Activated CD4-positive, alpha-beta T cell treated with anti-CD3 and anti-CD28 coated beads, Interleukin-2, amount 10 ng/mL, durations not matched to agents 24 days and 14 days (primary cell): ENCODE data around the gene NRXN3. TPM values are rescaled to one million over a fixed set of nuclear protein-coding genes. Genes with fewer than 3 reads are reported as not detected.

Source experiments
- DNase-seq: peaks from one replicate; pipeline ENCODE4 v3.0.0; 2022
- H3K27ac Mint-ChIP-seq: one replicate; pipeline ENCODE4 v1.8.0; 2022; ENCODE audit warnings: mild to moderate bottlenecking, mixed read lengths
- H3K27me3 Mint-ChIP-seq: one replicate; pipeline ENCODE4 v1.8.0; 2022; ENCODE audit warnings: mixed read lengths
- H3K36me3 Mint-ChIP-seq: one replicate; pipeline ENCODE4 v1.8.0; 2022; ENCODE audit warnings: low read depth, mild to moderate bottlenecking, mixed read lengths
- H3K4me1 Mint-ChIP-seq: one replicate; pipeline ENCODE4 v1.8.0; 2021; ENCODE audit warnings: mixed read lengths
- H3K4me3 Mint-ChIP-seq: one replicate; pipeline ENCODE4 v1.8.0; 2022; ENCODE audit warnings: mild to moderate bottlenecking, moderate library complexity, mixed read lengths
- H3K9me3 Mint-ChIP-seq: one replicate; pipeline ENCODE4 v1.8.0; 2021; ENCODE audit warnings: mixed read lengths
- intact Hi-C: fragments of 100-400 bp; cut with micrococcal nuclease; formaldehyde crosslinking; loops from one replicate; pipeline ENCODE4 v1.15.1; 2023
- total RNA-seq: library from RNA; stranded (reverse); gene quantifications from 2 replicates; pipeline ENCODE4 v1.2.3, GENCODE V29; 2022

The NRXN3 gene
- total RNA-seq = not detected in 2 replicates

- no peak for DNase-seq
- intact Hi-C loops = no loop called here
- Mint-ChIP-seq H3K27me3 (peaks cover 11% of the 10 kb centered on the region), H3K36me3 (no peaks in the 10 kb centered on the region), H3K4me1 (no peaks in the 10 kb centered on the region), H3K9me3 (no peaks in the 10 kb centered on the region), H3K4me3 (no peak within 1 kb of the TSS), H3K27ac (no peak within 1 kb of the TSS)
Observed at GRCh38 chr14:78170203-78170602, at the start of gene NRXN3. TSS of gene NRXN3 (plus strand) at chr14:78170373. CDS start at chr14:78243094, 72,721 bp downstream.

GRCh38 chr14:78122436-78122835, 47.7 kb upstream of the NRXN3 start:
- Mint-ChIP-seq H3K9me3 (no peaks in the 10 kb centered on the region), H3K4me1 (no peaks in the 10 kb centered on the region), H3K27me3 (no peaks in the 10 kb centered on the region), H3K36me3 (no peaks in the 10 kb centered on the region), H3K27ac (no peak overlapping the region), H3K4me3 (no peak overlapping the region)
- no peak for DNase-seq
- intact Hi-C loops = no loop called here

- Mint-ChIP-seq H3K27me3 (no peaks in the 10 kb centered on the region), H3K9me3 (no peaks in the 10 kb centered on the region), H3K4me3 (no peak overlapping the region), H3K27ac (no peak overlapping the region), H3K4me1 (no peaks in the 10 kb centered on the region), H3K36me3 (no peaks in the 10 kb centered on the region)
- no peak for DNase-seq
- intact Hi-C loops = no loop called here
Observed at GRCh38 chr14:78123650-78124253, 46.4 kb upstream of the NRXN3 start.

GRCh38 chr14:78127961-78128360, 42.2 kb upstream of the NRXN3 start:
- no peaks in the 10 kb centered on the region for H3K36me3 Mint-ChIP-seq
- no peaks in the 10 kb centered on the region for H3K4me1 Mint-ChIP-seq
- DNase-seq = no peak
- H3K27ac Mint-ChIP-seq = no peak overlapping the region
- no peaks in the 10 kb centered on the region for H3K9me3 Mint-ChIP-seq
- H3K27me3 Mint-ChIP-seq = no peaks in the 10 kb centered on the region
- H3K4me3 Mint-ChIP-seq = no peak overlapping the region
- intact Hi-C loops = no loop called here

GRCh38 chr14:78129375-78129774, 40.8 kb upstream of the NRXN3 start:
- H3K27ac Mint-ChIP-seq = no peak overlapping the region
- intact Hi-C loops = no loop called here
- no peaks in the 10 kb centered on the region for H3K4me1 Mint-ChIP-seq
- no peaks in the 10 kb centered on the region for H3K27me3 Mint-ChIP-seq
- H3K4me3 Mint-ChIP-seq = no peak overlapping the region
- H3K9me3 Mint-ChIP-seq = no peaks in the 10 kb centered on the region
- no peak for DNase-seq
- no peaks in the 10 kb centered on the region for H3K36me3 Mint-ChIP-seq

GRCh38 chr14:78130356-78130755, 39.8 kb upstream of the NRXN3 start:
- Mint-ChIP-seq H3K4me3 (no peak overlapping the region), H3K9me3 (no peaks in the 10 kb centered on the region), H3K27ac (no peak overlapping the region), H3K4me1 (peaks cover under 1% of the 10 kb centered on the region), H3K27me3 (no peaks in the 10 kb centered on the region), H3K36me3 (no peaks in the 10 kb centered on the region)
- intact Hi-C loops = no loop called here
- no peak for DNase-seq

GRCh38 chr14:78131201-78131600, 39.0 kb upstream of the NRXN3 start:
- DNase-seq = no peak
- Mint-ChIP-seq H3K27me3 (no peaks in the 10 kb centered on the region), H3K9me3 (no peaks in the 10 kb centered on the region), H3K27ac (no peak overlapping the region), H3K36me3 (no peaks in the 10 kb centered on the region), H3K4me1 (peaks cover 6% of the 10 kb centered on the region), H3K4me3 (no peak overlapping the region)
- intact Hi-C loops = no loop called here

- no peak for DNase-seq
- intact Hi-C loops = no loop called here
- Mint-ChIP-seq H3K36me3 (no peaks in the 10 kb centered on the region), H3K4me1 (peaks cover 6% of the 10 kb centered on the region), H3K27me3 (no peaks in the 10 kb centered on the region), H3K27ac (no peak overlapping the region), H3K9me3 (no peaks in the 10 kb centered on the region), H3K4me3 (no peak overlapping the region)
Observed at GRCh38 chr14:78131616-78132015, 38.6 kb upstream of the NRXN3 start.

- intact Hi-C loops = no loop called here
- Mint-ChIP-seq H3K9me3 (peaks cover 6% of the 10 kb centered on the region), H3K4me1 (peaks cover 6% of the 10 kb centered on the region), H3K27me3 (no peaks in the 10 kb centered on the region), H3K4me3 (no peak overlapping the region), H3K27ac (no peak overlapping the region), H3K36me3 (no peaks in the 10 kb centered on the region)
- DNase-seq = no peak
Observed at GRCh38 chr14:78135450-78135891, 34.7 kb upstream of the NRXN3 start.

- H3K27me3 Mint-ChIP-seq = no peaks in the 10 kb centered on the region
- H3K4me3 Mint-ChIP-seq = no peak overlapping the region
- no peak overlapping the region for H3K27ac Mint-ChIP-seq
- intact Hi-C loops = no loop called here
- H3K9me3 Mint-ChIP-seq = peaks cover 6% of the 10 kb centered on the region
- H3K36me3 Mint-ChIP-seq = no peaks in the 10 kb centered on the region
- H3K4me1 Mint-ChIP-seq = peaks cover 6% of the 10 kb centered on the region
- no peak for DNase-seq
Observed at GRCh38 chr14:78136695-78137094, 33.5 kb upstream of the NRXN3 start.

- Mint-ChIP-seq H3K27ac (no peak overlapping the region), H3K36me3 (no peaks in the 10 kb centered on the region), H3K4me1 (no peaks in the 10 kb centered on the region), H3K27me3 (peaks cover 3% of the 10 kb centered on the region), H3K4me3 (no peak overlapping the region), H3K9me3 (peaks cover 6% of the 10 kb centered on the region)
- intact Hi-C loops = no loop called here
- DNase-seq = no peak
Observed at GRCh38 chr14:78141590-78141989, 28.6 kb upstream of the NRXN3 start.

GRCh38 chr14:78142998-78143397, 27.2 kb upstream of the NRXN3 start:
- Mint-ChIP-seq H3K4me1 (no peaks in the 10 kb centered on the region), H3K4me3 (no peak overlapping the region), H3K27me3 (peaks cover 3% of the 10 kb centered on the region), H3K36me3 (no peaks in the 10 kb centered on the region), H3K9me3 (no peaks in the 10 kb centered on the region), H3K27ac (no peak overlapping the region)
- intact Hi-C loops = no loop called here
- DNase-seq = no peak

GRCh38 chr14:78143489-78144145, 26.6 kb upstream of the NRXN3 start:
- no peaks in the 10 kb centered on the region for H3K4me1 Mint-ChIP-seq
- no peak overlapping the region for H3K27ac Mint-ChIP-seq
- H3K9me3 Mint-ChIP-seq = no peaks in the 10 kb centered on the region
- intact Hi-C loops = no loop called here
- no peak overlapping the region for H3K4me3 Mint-ChIP-seq
- peaks cover 3% of the 10 kb centered on the region for H3K27me3 Mint-ChIP-seq
- no peaks in the 10 kb centered on the region for H3K36me3 Mint-ChIP-seq
- DNase-seq = no peak

GRCh38 chr14:78152201-78153063, 17.7 kb upstream of the NRXN3 start:
- H3K27me3 Mint-ChIP-seq = no peaks in the 10 kb centered on the region
- no peaks in the 10 kb centered on the region for H3K4me1 Mint-ChIP-seq
- H3K4me3 Mint-ChIP-seq = no peak overlapping the region
- no peak for DNase-seq
- H3K27ac Mint-ChIP-seq = no peak overlapping the region
- intact Hi-C loops = no loop called here
- H3K36me3 Mint-ChIP-seq = no peaks in the 10 kb centered on the region
- no peaks in the 10 kb centered on the region for H3K9me3 Mint-ChIP-seq
